ENCODE measurements around the gene GPS2. TPM values are rescaled to one million over a fixed set of nuclear protein-coding genes. Genes with fewer than 3 reads are reported as not detected.
A peak's percentile ranks its signal among the peaks of the same experiment; 100 is the strongest.

GPS2 gene
- total RNA-seq, 1 experiment from 2014 or later = 36.9 TPM

GRCh38 chr17:7354262-7354843, 39.2 kb upstream of the GPS2 start:
- H4K20me1 ChIP-seq (ENCODE audit: insufficient read depth, low read depth, low read length) = no peaks in the 10 kb centered on the region
- H3K79me2 ChIP-seq (ENCODE audit: low read length) = no peaks in the 10 kb centered on the region
- H3K36me3 ChIP-seq (ENCODE audit: insufficient read depth, low read length) = no peaks in the 10 kb centered on the region
- H3K9me3 ChIP-seq (ENCODE audit: low read length) = no peaks in the 10 kb centered on the region
- no peak overlapping the region for H3K4me2 ChIP-seq (ENCODE audit: low read depth, low read length, poor library complexity, severe bottlenecking)
- H3K9me2 ChIP-seq (replicated peaks; ENCODE audit: insufficient read depth, low read length) = no peaks in the 10 kb centered on the region
- no peak overlapping the region for H2AFZ ChIP-seq (ENCODE audit: low read length)
- H3K27ac ChIP-seq (ENCODE audit: low read length) = no peak overlapping the region
- H3K9ac ChIP-seq (ENCODE audit: low read length) = 0 out of 2 replicates have a peak overlapping the region, but pooled peaks have one; percentile 9
- peaks cover 36% of the 10 kb centered on the region for H3K4me1 ChIP-seq (ENCODE audit: low read length)
- no peak overlapping the region for H3K4me3 ChIP-seq (ENCODE audit: low read length)
- DNase-seq = peak; percentile 48
- H3K27me3 ChIP-seq (ENCODE audit: low read length) = no peaks in the 10 kb centered on the region

GRCh38 chr17:7352910-7353635, 37.9 kb upstream of the GPS2 start:
- H3K4me1 ChIP-seq (ENCODE audit: low read length) = peaks cover 36% of the 10 kb centered on the region

GRCh38 chr17:7352503-7352889, 37.3 kb upstream of the GPS2 start:
- no peak for DNase-seq
- Histone ChIP-seq H3K9me2 (replicated peaks; ENCODE audit: insufficient read depth, low read length) (no peaks in the 10 kb centered on the region), H3K36me3 (ENCODE audit: insufficient read depth, low read length) (no peaks in the 10 kb centered on the region), H3K79me2 (ENCODE audit: low read length) (no peaks in the 10 kb centered on the region), H4K20me1 (ENCODE audit: insufficient read depth, low read depth, low read length) (no peaks in the 10 kb centered on the region), H3K4me1 (ENCODE audit: low read length) (peaks cover 36% of the 10 kb centered on the region), H3K4me3 (ENCODE audit: low read length) (peak overlapping the region; percentile 82), H3K9ac (ENCODE audit: low read length) (peak overlapping the region; percentile 88), H3K27ac (ENCODE audit: low read length) (no peak overlapping the region), H3K4me2 (ENCODE audit: low read depth, low read length, poor library complexity, severe bottlenecking) (peak overlapping the region; percentile 88), H3K9me3 (ENCODE audit: low read length) (no peaks in the 10 kb centered on the region), H3K27me3 (ENCODE audit: low read length) (no peaks in the 10 kb centered on the region), H2AFZ (ENCODE audit: low read length) (no peak overlapping the region)

More at GRCh38 chr17:7352910-7353635, 37.9 kb upstream of the GPS2 start:
- H4K20me1 ChIP-seq (ENCODE audit: insufficient read depth, low read depth, low read length) = no peaks in the 10 kb centered on the region
- H3K9ac ChIP-seq (ENCODE audit: low read length) = peak overlapping the region; percentile 88
- no peaks in the 10 kb centered on the region for H3K9me3 ChIP-seq (ENCODE audit: low read length)
- DNase-seq = no peak
- no peaks in the 10 kb centered on the region for H3K79me2 ChIP-seq (ENCODE audit: low read length)
- no peaks in the 10 kb centered on the region for H3K36me3 ChIP-seq (ENCODE audit: insufficient read depth, low read length)
- no peaks in the 10 kb centered on the region for H3K9me2 ChIP-seq (replicated peaks; ENCODE audit: insufficient read depth, low read length)
- no peak overlapping the region for H3K27ac ChIP-seq (ENCODE audit: low read length)
- no peaks in the 10 kb centered on the region for H3K27me3 ChIP-seq (ENCODE audit: low read length)
- no peak overlapping the region for H2AFZ ChIP-seq (ENCODE audit: low read length)
- peak overlapping the region; percentile 82; the same call in 1 of the 2 replicates for H3K4me3 ChIP-seq (ENCODE audit: low read length)
- H3K4me2 ChIP-seq (ENCODE audit: low read depth, low read length, poor library complexity, severe bottlenecking) = peak overlapping the region; percentile 88

DNA sequence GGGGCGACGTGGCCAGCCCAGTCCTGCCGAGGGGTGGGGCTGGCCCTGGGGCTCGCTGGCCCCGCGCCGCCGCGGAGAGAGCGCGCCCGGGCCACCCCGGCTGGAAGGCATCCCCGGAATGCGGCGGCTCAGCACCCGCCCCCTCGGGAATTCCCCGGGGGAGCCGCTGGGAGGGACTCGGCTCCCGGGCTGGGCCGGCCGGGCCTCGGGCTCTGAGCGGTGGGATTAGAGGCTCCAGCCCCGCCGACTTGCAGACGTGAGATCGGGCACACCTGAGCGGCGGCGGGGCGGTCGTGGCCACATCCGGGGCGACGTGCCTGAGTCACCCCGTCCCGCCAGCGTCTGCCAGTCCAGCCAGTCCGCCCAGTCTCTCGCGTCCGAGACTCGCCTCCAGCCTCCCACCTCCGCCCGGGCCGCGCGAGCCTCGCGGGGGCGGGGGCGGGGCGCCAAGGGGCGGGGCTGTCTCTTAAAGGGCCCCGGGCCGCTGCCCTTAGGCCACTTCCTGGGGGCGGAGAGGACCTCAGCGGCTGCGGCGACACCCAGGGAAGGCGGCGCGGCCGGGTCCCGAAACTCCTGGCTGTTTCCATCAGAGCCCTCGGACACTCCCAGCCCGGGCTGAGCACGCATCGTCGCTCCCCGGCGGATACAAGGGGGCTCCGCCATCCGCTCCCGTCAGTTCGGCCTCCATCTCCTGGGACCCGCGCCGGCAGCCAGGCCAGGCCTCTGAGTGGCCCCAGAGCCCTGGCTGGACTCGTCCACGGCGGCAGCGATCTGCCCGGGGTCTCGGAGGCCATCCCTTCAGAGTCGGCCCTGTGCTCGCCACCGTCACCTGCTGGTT, 36.7 kb upstream of the GPS2 start, which contains the start of gene KCTD11:
TSS of gene KCTD11 (plus strand) at position 498 of the 838 bp plus-strand sequence.
- Histone ChIP-seq H3K4me1 (ENCODE audit: low read length) (peaks cover 36% of the 10 kb centered on the region), H3K27me3 (ENCODE audit: low read length) (no peaks in the 10 kb centered on the region)

GRCh38 chr17:7348478-7349242, 33.5 kb upstream of the GPS2 start:
- Histone ChIP-seq H3K79me2 (ENCODE audit: low read length) (no peaks in the 10 kb centered on the region), H3K4me3 (ENCODE audit: low read length) (no peak overlapping the region), H4K20me1 (ENCODE audit: insufficient read depth, low read depth, low read length) (no peaks in the 10 kb centered on the region), H3K9me3 (ENCODE audit: low read length) (no peaks in the 10 kb centered on the region), H2AFZ (ENCODE audit: low read length) (no peak overlapping the region), H3K27ac (ENCODE audit: low read length) (no peak overlapping the region), H3K4me2 (ENCODE audit: low read depth, low read length, poor library complexity, severe bottlenecking) (no peak overlapping the region), H3K27me3 (ENCODE audit: low read length) (no peaks in the 10 kb centered on the region), H3K4me1 (ENCODE audit: low read length) (peaks cover 25% of the 10 kb centered on the region), H3K9me2 (replicated peaks; ENCODE audit: insufficient read depth, low read length) (no peaks in the 10 kb centered on the region), H3K9ac (ENCODE audit: low read length) (no peak overlapping the region), H3K36me3 (ENCODE audit: insufficient read depth, low read length) (no peaks in the 10 kb centered on the region)
- DNase-seq = no peak

More for the DNA sequence above, 36.7 kb upstream of the GPS2 start, which contains the start of gene KCTD11:
- no peaks in the 10 kb centered on the region for H3K9me2 ChIP-seq (replicated peaks; ENCODE audit: insufficient read depth, low read length)
- peak within 1 kb of the TSS; percentile 88 for H3K9ac ChIP-seq (ENCODE audit: low read length)
- peak within 1 kb of the TSS; percentile 82 for H3K4me3 ChIP-seq (ENCODE audit: low read length)
- H3K27ac ChIP-seq (ENCODE audit: low read length) = peak within 1 kb of the TSS; percentile 49; the same call in 1 of the 2 replicates
- no peaks in the 10 kb centered on the region for H3K9me3 ChIP-seq (ENCODE audit: low read length)
- H3K4me2 ChIP-seq (ENCODE audit: low read depth, low read length, poor library complexity, severe bottlenecking) = peak within 1 kb of the TSS; percentile 88
- H3K79me2 ChIP-seq (ENCODE audit: low read length) = no peaks in the 10 kb centered on the region
- no peaks in the 10 kb centered on the region for H4K20me1 ChIP-seq (ENCODE audit: insufficient read depth, low read depth, low read length)
- no peaks in the 10 kb centered on the region for H3K36me3 ChIP-seq (ENCODE audit: insufficient read depth, low read length)
- peak; percentile 91 for DNase-seq
- peak within 1 kb of the TSS; percentile 77; the same call in 1 of the 2 replicates for H2AFZ ChIP-seq (ENCODE audit: low read length)

DNA sequence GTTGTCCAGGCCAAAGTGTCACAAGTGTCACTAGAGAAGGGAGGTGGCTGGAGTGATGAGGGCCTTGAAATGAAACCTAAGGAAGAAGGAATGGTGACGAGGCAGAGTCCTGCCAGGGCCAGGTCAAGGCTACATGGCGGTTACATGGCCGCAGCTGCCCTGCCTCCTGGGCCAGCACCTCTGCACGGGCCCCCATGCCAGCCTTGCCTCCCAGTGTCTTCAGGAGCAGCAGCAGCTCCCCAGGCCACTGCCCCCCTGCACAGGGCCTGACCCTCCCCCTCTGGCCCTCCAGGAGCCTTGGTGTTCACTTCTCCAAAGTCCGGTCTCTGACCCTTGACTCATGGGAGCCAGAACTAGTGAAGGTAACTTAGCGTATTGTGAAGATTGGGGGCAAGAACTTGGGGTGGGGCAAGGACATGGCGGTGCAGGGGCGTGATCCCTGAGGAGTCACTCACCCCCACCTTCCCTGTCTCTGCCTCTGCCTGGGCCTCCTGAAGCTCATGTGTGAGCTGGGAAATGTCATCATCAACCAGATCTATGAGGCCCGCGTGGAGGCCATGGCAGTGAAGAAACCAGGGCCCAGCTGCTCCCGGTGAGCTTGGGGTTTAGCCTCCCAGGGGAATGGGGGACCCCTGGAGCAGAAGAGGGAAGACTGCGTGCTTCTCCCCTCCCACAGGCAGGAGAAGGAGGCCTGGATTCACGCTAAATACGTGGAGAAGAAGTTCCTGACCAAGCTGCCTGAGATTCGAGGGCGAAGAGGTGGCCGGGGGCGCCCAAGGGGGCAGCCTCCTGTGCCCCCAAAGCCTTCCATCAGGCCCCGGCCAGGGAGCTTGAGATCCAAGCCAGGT, 32.7 kb upstream of the GPS2 start:
- no peak overlapping the region for H3K27ac ChIP-seq (ENCODE audit: low read length)
- H3K27me3 ChIP-seq (ENCODE audit: low read length) = no peaks in the 10 kb centered on the region
- H3K36me3 ChIP-seq (ENCODE audit: insufficient read depth, low read length) = no peaks in the 10 kb centered on the region
- H3K4me3 ChIP-seq (ENCODE audit: low read length) = no peak overlapping the region
- H2AFZ ChIP-seq (ENCODE audit: low read length) = no peak overlapping the region
- no peaks in the 10 kb centered on the region for H3K9me2 ChIP-seq (replicated peaks; ENCODE audit: insufficient read depth, low read length)
- DNase-seq = no peak
- H3K9ac ChIP-seq (ENCODE audit: low read length) = no peak overlapping the region
- H4K20me1 ChIP-seq (ENCODE audit: insufficient read depth, low read depth, low read length) = no peaks in the 10 kb centered on the region
- H3K9me3 ChIP-seq (ENCODE audit: low read length) = no peaks in the 10 kb centered on the region
- no peaks in the 10 kb centered on the region for H3K79me2 ChIP-seq (ENCODE audit: low read length)
- no peak overlapping the region for H3K4me2 ChIP-seq (ENCODE audit: low read depth, low read length, poor library complexity, severe bottlenecking)
- peaks cover 24% of the 10 kb centered on the region for H3K4me1 ChIP-seq (ENCODE audit: low read length)

Data from Karpas-422 (cell line).